Endothelial cell of umbilical vein (primary cell): ENCODE results near the gene MUC4.

Experiments used
- CTCF ChIP-seq, 2 donors: IDR thresholded peaks; 1 replicate in 1 of 2; 2 replicates in 1 of 2; pipeline ENCODE4 v1.5.1; 2011; ENCODE audit warnings: low read length in 2 of 2, mild to moderate bottlenecking in 2 of 2, moderate library complexity in 2 of 2, control low read depth in 1 of 2, inconsistent platforms in 1 of 2, low read depth in 1 of 2; ENCODE audit not compliant: insufficient read depth in 1 of 2; ENCODE audit errors: extremely low read depth in 1 of 2
- EZH2 ChIP-seq: IDR thresholded peaks from 2 replicates; pipeline ENCODE4 v1.6.1; 2012; ENCODE audit warnings: borderline replicate concordance, low read depth, mild to moderate bottlenecking, moderate library complexity, low read length, inconsistent platforms; ENCODE audit not compliant: severe bottlenecking
- FOS ChIP-seq: IDR thresholded peaks from 2 replicates; pipeline ENCODE4 v1.6.1; 2011; ENCODE audit warnings: mild to moderate bottlenecking, low read length, moderate library complexity, borderline replicate concordance; ENCODE audit not compliant: insufficient read depth
- GATA2 ChIP-seq: IDR thresholded peaks from 2 replicates; pipeline ENCODE4 v1.7.0; 2011; ENCODE audit warnings: low read depth, mild to moderate bottlenecking, moderate library complexity, mixed read lengths, low read length; ENCODE audit not compliant: insufficient read length, insufficient read depth
- JUN ChIP-seq: IDR thresholded peaks from 2 replicates; pipeline ENCODE4 v1.6.1; 2011; ENCODE audit warnings: borderline replicate concordance, low read depth; ENCODE audit not compliant: insufficient read length, insufficient read depth
- MAX ChIP-seq: IDR thresholded peaks from 2 replicates; pipeline ENCODE4 v1.6.1; 2011; ENCODE audit not compliant: insufficient read depth, insufficient read length
- MYC ChIP-seq: IDR thresholded peaks from one replicate; pipeline ENCODE4 v1.6.1; 2011; ENCODE audit warnings: mild to moderate bottlenecking, low read depth, low read length
- POLR2A ChIP-seq: IDR thresholded peaks from 2 replicates; pipeline ENCODE4 v1.6.1; 2012; ENCODE audit warnings: low read depth, mild to moderate bottlenecking, control low read depth, low read length
- POLR2AphosphoS5 ChIP-seq: IDR thresholded peaks from 2 replicates; pipeline ENCODE4 v1.6.1; 2012; ENCODE audit warnings: low read depth, mild to moderate bottlenecking, control low read depth, low read length, moderate library complexity; ENCODE audit not compliant: insufficient read depth

DNA sequence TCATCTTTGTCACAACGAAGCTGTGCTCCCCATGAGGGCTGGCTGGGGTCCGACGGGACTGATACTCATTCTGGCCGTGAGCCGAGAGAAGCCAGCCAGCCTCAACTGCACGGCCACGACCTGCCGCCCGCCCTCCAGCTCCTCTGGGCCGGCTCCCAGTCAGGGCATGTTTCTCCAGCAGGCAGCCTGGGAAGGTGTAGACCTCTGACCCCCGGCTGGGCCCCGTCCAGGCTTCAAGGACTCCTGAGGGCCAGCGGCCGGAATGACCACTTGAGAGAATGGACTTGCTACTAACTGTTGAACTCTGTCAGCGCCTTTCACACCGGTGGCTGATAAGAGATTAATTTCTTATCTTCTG is 18.1 kb upstream of the MUC4 start:
- TF ChIP-seq CTCF (IDR thresholded peaks at IDR 0.05; ENCODE audit: extremely low read depth in 1 of 2, insufficient read depth in 1 of 2, low read depth in 1 of 2, low read length in 2 of 2) (no peak), MAX (no peak), POLR2A (no peak), EZH2 (no peak), POLR2AphosphoS5 (no peak), JUN (no peak), FOS (no peak), MYC (no peak), GATA2 (no peak)
